Gastrocnemius medialis (tissue), 4 donors: ENCODE data around the gene CARMIL1. TPM values are rescaled to one million over a fixed set of nuclear protein-coding genes. Genes with fewer than 3 reads are reported as not detected.
"Not testable (repeated sequence)": the region's sequence is repeated elsewhere in the genome, so short reads cannot be mapped to it uniquely, and the experiment has no call there.

Experiments
- ATAC-seq, 2 donors: fragments of 150-250 bp; one replicate each; pipeline ENCODE4 v1.9.1; 2016
- DNase-seq, 2 donors: peaks; one replicate each; pipeline ENCODE4 v3.0.0-alpha.2; 2019
- H3K27ac ChIP-seq, 4 donors: fragments of 200-600 bp; sonication (generic); 1 replicate in 1 of 4; 2 replicates in 3 of 4; pipeline ENCODE4 v1.5.1; 2016 to 2018; ENCODE audit warnings: mild to moderate bottlenecking in 2 of 4, moderate library complexity in 1 of 4
- H3K27me3 ChIP-seq, 3 donors: fragments of 200-600 bp; sonication (generic) in 2 of 3; 1 replicate in 1 of 3; 2 replicates in 2 of 3; pipeline versions ENCODE4 v1.5.1 to v1.6.0; 2016 to 2019; ENCODE audit warnings: mild to moderate bottlenecking in 1 of 3, moderate library complexity in 1 of 3
- H3K36me3 ChIP-seq, 2 donors: fragments of 200-600 bp; sonication (generic) in 1 of 2; one replicate each; pipeline ENCODE4 v1.5.1; 2017 to 2018
- H3K4me1 ChIP-seq, 2 donors: fragments of 200-600 bp; sonication (generic) in 1 of 2; one replicate each; pipeline ENCODE4 v1.5.1; 2016 to 2017; ENCODE audit warnings: mild to moderate bottlenecking in 2 of 2
- H3K4me3 ChIP-seq, 4 donors: fragments of 200-600 bp; sonication (generic) in 3 of 4; 1 replicate in 1 of 4; 2 replicates in 3 of 4; pipeline ENCODE4 v1.5.1; 2016 to 2019; ENCODE audit warnings: mild to moderate bottlenecking in 2 of 4
- H3K9me3 ChIP-seq, 3 donors: fragments of 200-600 bp; sonication (generic) in 2 of 3; 1 replicate in 1 of 3; 2 replicates in 2 of 3; pipeline ENCODE4 v1.5.1; 2016 to 2019
- CTCF ChIP-seq, 5 experiments: fragments of 450-650 bp in 3 of 5; fragments of 200-600 bp in 2 of 5; sonication (generic) in 2 of 5; IDR thresholded peaks in 4 of 5; conservative IDR thresholded peaks in 1 of 5; 1 replicate in 4 of 5; 2 replicates in 1 of 5; pipeline ENCODE4 v1.5.1; 2016 to 2019; ENCODE audit warnings: antibody characterized with exemption in 5 of 5, mild to moderate bottlenecking in 3 of 5, moderate library complexity in 3 of 5
- POLR2A ChIP-seq, 2 donors: fragments of 450-650 bp; IDR thresholded peaks; one replicate each; pipeline ENCODE4 v1.6.1; 2017; ENCODE audit warnings: antibody characterized with exemption in 2 of 2, mild to moderate bottlenecking in 2 of 2, moderate library complexity in 2 of 2
- in situ Hi-C, 4 donors: fragments of 200-750 bp; cut with MboI; loops; one replicate each; pipeline versions ENCODE4 v1.15.0 to v1.8.0; 2017; ENCODE audit warnings: low sequenced_read_pairs in 4 of 4
- intact Hi-C: fragments of 100-400 bp; cut with DNase I; formaldehyde crosslinking; loops from one replicate; pipeline ENCODE4 v1.15.1; 2023; ENCODE audit warnings: low total_unique reads
- total RNA-seq, 4 donors: library from RNA; depleted of rRNA; stranded (reverse); fragments of >200 nt; gene quantifications; one replicate each; pipeline versions ENCODE4 v1.1.0 to v1.2.3, GENCODE V29; 2016

The CARMIL1 gene
- total RNA-seq, 4 donors from 2014 or later, result 0.87 to 2.1 (median 1.7) TPM

- H3K36me3 ChIP-seq, result no peaks in the 10 kb centered on the region
- no peaks in the 10 kb centered on the region for H3K9me3 ChIP-seq
- no peak overlapping the region for H3K27ac ChIP-seq
- no peak for TF ChIP-seq POLR2A (IDR thresholded peaks at IDR 0.05)
- TF ChIP-seq CTCF (IDR thresholded peaks at IDR 0.05 in 4 of 5, conservative IDR thresholded peaks at IDR 0.05 in 1 of 5), result no peak
- ATAC-seq (no peak), DNase-seq (no peak)
- in situ Hi-C loops (no loop called here), intact Hi-C loops (no loop called here)
- no peaks in the 10 kb centered on the region for H3K4me1 ChIP-seq
- no peaks in the 10 kb centered on the region for H3K27me3 ChIP-seq
- H3K4me3 ChIP-seq, result no peak overlapping the region
These were observed 302.9 kb downstream of the CARMIL1 start for GRCh38 chr6:25582101-25582500.

- H3K4me3 ChIP-seq, result no peak overlapping the region
- H3K36me3 ChIP-seq, result no peaks in the 10 kb centered on the region
- intact Hi-C loops (no loop called here), in situ Hi-C loops (no loop called here)
- ATAC-seq, result no peak
- no peak for TF ChIP-seq POLR2A (IDR thresholded peaks at IDR 0.05)
- TF ChIP-seq CTCF (IDR thresholded peaks at IDR 0.05 in 4 of 5, conservative IDR thresholded peaks at IDR 0.05 in 1 of 5), result no peak
- H3K4me1 ChIP-seq, result no peaks in the 10 kb centered on the region
- no peaks in the 10 kb centered on the region for H3K27me3 ChIP-seq
- DNase-seq, result no peak
- no peaks in the 10 kb centered on the region for H3K9me3 ChIP-seq
- H3K27ac ChIP-seq, result no peak overlapping the region
These were observed 303.9 kb downstream of the CARMIL1 start for GRCh38 chr6:25583099-25583498.

GRCh38 chr6:25583906-25584305 lies 304.7 kb downstream of the CARMIL1 start:
- H3K27me3 ChIP-seq, result no peaks in the 10 kb centered on the region
- H3K9me3 ChIP-seq, result no peaks in the 10 kb centered on the region
- ATAC-seq (no peak), DNase-seq (no peak)
- H3K4me1 ChIP-seq, result no peaks in the 10 kb centered on the region
- H3K36me3 ChIP-seq, result no peaks in the 10 kb centered on the region
- TF ChIP-seq CTCF (IDR thresholded peaks at IDR 0.05 in 4 of 5, conservative IDR thresholded peaks at IDR 0.05 in 1 of 5) (no peak), POLR2A (IDR thresholded peaks at IDR 0.05) (no peak)
- no peak overlapping the region for H3K4me3 ChIP-seq
- in situ Hi-C loops (no loop called here), intact Hi-C loops (no loop called here)
- no peak overlapping the region for H3K27ac ChIP-seq

- intact Hi-C loops, result no loop called here
- TF ChIP-seq CTCF (IDR thresholded peaks at IDR 0.05 in 4 of 5, conservative IDR thresholded peaks at IDR 0.05 in 1 of 5) (no peak), POLR2A (IDR thresholded peaks at IDR 0.05) (no peak)
- no peaks in the 10 kb centered on the region for H3K4me1 ChIP-seq
- no peak overlapping the region for H3K27ac ChIP-seq
- DNase-seq (no peak), ATAC-seq (no peak)
- H3K27me3 ChIP-seq, result no peaks in the 10 kb centered on the region
- H3K4me3 ChIP-seq, result no peak overlapping the region
- in situ Hi-C loops, result no loop called here
- no peaks in the 10 kb centered on the region for H3K9me3 ChIP-seq
- H3K36me3 ChIP-seq, result no peaks in the 10 kb centered on the region
These were observed 306.1 kb downstream of the CARMIL1 start for GRCh38 chr6:25585225-25585624.

GRCh38 chr6:25586119-25586518 lies 306.9 kb downstream of the CARMIL1 start:
- DNase-seq, H3K9me3 ChIP-seq, H3K27me3 ChIP-seq, intact Hi-C loops, ATAC-seq, H3K36me3 ChIP-seq, H3K4me1 ChIP-seq, H3K4me3 ChIP-seq, H3K27ac ChIP-seq, in situ Hi-C loops: not testable (repeated sequence)
